ENCODE measurements around the gene ENDOD1. TPM values are rescaled to one million over a fixed set of nuclear protein-coding genes. Genes with fewer than 3 reads are reported as not detected.

The ENDOD1 gene
- total and polyA plus RNA-seq, 4 donors, result 2.2 to 35.6 (median 5.9) TPM

DNA sequence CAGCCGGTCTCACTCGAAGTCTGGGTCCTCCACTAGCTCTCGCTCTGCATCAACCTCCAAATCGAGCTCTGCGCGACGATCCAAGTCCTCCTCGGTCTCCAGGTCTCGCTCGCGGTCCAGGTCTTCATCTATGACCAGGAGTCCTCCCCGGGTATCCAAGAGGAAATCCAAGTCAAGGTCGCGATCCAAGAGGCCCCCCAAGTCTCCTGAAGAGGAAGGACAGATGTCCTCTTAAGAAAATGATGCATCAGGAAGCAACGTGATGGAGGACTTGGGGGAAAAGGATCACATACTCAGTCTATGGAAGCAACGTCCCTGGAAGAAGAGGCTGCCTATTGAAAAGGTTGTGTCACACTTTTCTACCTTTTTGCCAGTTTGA is 21.8 kb upstream of the ENDOD1 start:
- Histone ChIP-seq H3K27me3 (ENCODE audit: control insufficient read depth in 4 of 4, insufficient read depth in 4 of 4, low read length in 3 of 4) (no peaks in the 10 kb centered on the region), H3K36me3 (ENCODE audit: control insufficient read depth in 4 of 4, insufficient read depth in 3 of 4, low read depth in 1 of 4, low read length in 3 of 4) (peaks cover 0 to 2% (median 0%) of the 10 kb centered on the region in 4 donors), H3K9ac (ENCODE audit: low read depth in 1 of 2, low read length in 2 of 2) (peak overlapping the region; percentile 95 to 96), H3K27ac (ENCODE audit: low read depth in 1 of 2, low read length in 2 of 2) (peak overlapping the region; percentile 95 to 97), H3K4me3 (ENCODE audit: low read depth in 1 of 3, low read length in 3 of 3) (peak overlapping the region; percentile 91 to 98 (median 94)), H3K4me1 (ENCODE audit: control insufficient read depth in 4 of 4, insufficient read depth in 4 of 4, low read length in 3 of 4) (peaks cover 0 to 18% (median 13%) of the 10 kb centered on the region in 4 donors), H3K9me3 (ENCODE audit: control insufficient read depth in 4 of 4, low read length in 3 of 4) (no peaks in the 10 kb centered on the region)
- DNase-seq (ENCODE audit: low spot score), result no peak
- TF ChIP-seq GABPA (IDR thresholded peaks at IDR 0.05 in 1 of 2, conservative IDR thresholded peaks at IDR 0.05 in 1 of 2) (no peak), HNF4G (IDR thresholded peaks at IDR 0.05) (no peak), FOXA2 (IDR thresholded peaks at IDR 0.05) (no peak), SP1 (IDR thresholded peaks at IDR 0.05) (no peak), FOXA1 (IDR thresholded peaks at IDR 0.05) (no peak)
- TF ChIP-seq, protein P1, sequence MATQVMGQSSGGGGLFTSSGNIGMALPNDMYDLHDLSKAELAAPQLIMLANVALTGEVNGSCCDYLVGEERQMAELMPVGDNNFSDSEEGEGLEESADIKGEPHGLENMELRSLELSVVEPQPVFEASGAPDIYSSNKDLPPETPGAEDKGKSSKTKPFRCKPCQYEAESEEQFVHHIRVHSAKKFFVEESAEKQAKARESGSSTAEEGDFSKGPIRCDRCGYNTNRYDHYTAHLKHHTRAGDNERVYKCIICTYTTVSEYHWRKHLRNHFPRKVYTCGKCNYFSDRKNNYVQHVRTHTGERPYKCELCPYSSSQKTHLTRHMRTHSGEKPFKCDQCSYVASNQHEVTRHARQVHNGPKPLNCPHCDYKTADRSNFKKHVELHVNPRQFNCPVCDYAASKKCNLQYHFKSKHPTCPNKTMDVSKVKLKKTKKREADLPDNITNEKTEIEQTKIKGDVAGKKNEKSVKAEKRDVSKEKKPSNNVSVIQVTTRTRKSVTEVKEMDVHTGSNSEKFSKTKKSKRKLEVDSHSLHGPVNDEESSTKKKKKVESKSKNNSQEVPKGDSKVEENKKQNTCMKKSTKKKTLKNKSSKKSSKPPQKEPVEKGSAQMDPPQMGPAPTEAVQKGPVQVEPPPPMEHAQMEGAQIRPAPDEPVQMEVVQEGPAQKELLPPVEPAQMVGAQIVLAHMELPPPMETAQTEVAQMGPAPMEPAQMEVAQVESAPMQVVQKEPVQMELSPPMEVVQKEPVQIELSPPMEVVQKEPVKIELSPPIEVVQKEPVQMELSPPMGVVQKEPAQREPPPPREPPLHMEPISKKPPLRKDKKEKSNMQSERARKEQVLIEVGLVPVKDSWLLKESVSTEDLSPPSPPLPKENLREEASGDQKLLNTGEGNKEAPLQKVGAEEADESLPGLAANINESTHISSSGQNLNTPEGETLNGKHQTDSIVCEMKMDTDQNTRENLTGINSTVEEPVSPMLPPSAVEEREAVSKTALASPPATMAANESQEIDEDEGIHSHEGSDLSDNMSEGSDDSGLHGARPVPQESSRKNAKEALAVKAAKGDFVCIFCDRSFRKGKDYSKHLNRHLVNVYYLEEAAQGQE (IDR thresholded peaks at IDR 0.05), result no peak
- under 1% methylated on average over 16 of the region's 16 CpGs for WGBS

DNA sequence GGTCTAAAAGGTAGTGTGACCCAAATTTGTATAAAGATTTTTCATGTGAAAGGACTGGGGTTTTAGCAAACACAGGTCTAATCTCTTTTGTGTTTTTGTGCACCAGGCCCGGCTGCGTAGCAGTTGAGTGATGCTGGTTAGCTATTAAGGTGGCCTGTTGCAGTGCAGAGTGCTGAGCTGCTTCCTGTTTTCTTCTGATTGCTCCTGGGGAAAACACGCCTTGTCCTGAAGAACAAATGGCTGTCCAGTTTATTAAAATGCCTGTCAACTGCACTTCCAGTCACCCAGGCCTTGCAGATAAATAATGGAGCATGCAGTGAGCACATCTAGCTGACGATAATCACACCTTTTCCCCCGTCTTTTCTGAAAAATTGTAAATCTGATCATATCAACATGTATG is 21.1 kb upstream of the ENDOD1 start:
- Histone ChIP-seq H3K27me3 (ENCODE audit: control insufficient read depth in 4 of 4, insufficient read depth in 4 of 4, low read length in 3 of 4) (no peaks in the 10 kb centered on the region), H3K36me3 (ENCODE audit: control insufficient read depth in 4 of 4, insufficient read depth in 3 of 4, low read depth in 1 of 4, low read length in 3 of 4) (peaks cover 0 to 2% (median 0%) of the 10 kb centered on the region in 4 donors), H3K9ac (ENCODE audit: low read depth in 1 of 2, low read length in 2 of 2) (peak overlapping the region; percentile 95 to 96), H3K4me1 (ENCODE audit: control insufficient read depth in 4 of 4, insufficient read depth in 4 of 4, low read length in 3 of 4) (peaks cover 0 to 18% (median 13%) of the 10 kb centered on the region in 4 donors), H3K4me3 (ENCODE audit: low read depth in 1 of 3, low read length in 3 of 3) (peak overlapping the region; percentile 91 to 98 (median 94)), H3K27ac (ENCODE audit: low read depth in 1 of 2, low read length in 2 of 2) (peak overlapping the region; percentile 95 to 97), H3K9me3 (ENCODE audit: control insufficient read depth in 4 of 4, low read length in 3 of 4) (no peaks in the 10 kb centered on the region)
- TF ChIP-seq GABPA (IDR thresholded peaks at IDR 0.05 in 1 of 2, conservative IDR thresholded peaks at IDR 0.05 in 1 of 2) (peak; percentile 11 to 80), TAF1 (conservative IDR thresholded peaks at IDR 0.05) (peak; percentile 96), EGR1 (IDR thresholded peaks at IDR 0.05; ENCODE audit: low read depth in 2 of 2) (no peak), FOXA1 (IDR thresholded peaks at IDR 0.05) (no peak), NR2F2 (IDR thresholded peaks at IDR 0.05) (peak; percentile 31), HNF4G (IDR thresholded peaks at IDR 0.05) (no peak), FOXA2 (IDR thresholded peaks at IDR 0.05) (peak; percentile 58), HNF4A (conservative IDR thresholded peaks at IDR 0.05) (peak; percentile 29 to 38), RXRA (IDR thresholded peaks at IDR 0.05) (peak; percentile 23 to 44), JUND (IDR thresholded peaks at IDR 0.05) (peak in 1 of 2 donors; percentile 34), YY1 (IDR thresholded peaks at IDR 0.05) (peak; percentile 97), RAD21 (IDR thresholded peaks at IDR 0.05) (peak; percentile 34 to 37), SP1 (IDR thresholded peaks at IDR 0.05) (peak; percentile 76)
- TF ChIP-seq, protein P2, sequence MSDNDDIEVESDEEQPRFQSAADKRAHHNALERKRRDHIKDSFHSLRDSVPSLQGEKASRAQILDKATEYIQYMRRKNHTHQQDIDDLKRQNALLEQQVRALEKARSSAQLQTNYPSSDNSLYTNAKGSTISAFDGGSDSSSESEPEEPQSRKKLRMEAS (IDR thresholded peaks at IDR 0.05), result peak; percentile 92
- TF ChIP-seq, protein P1 (IDR thresholded peaks at IDR 0.05), result peak; percentile 89
- TF ChIP-seq, protein P3, sequence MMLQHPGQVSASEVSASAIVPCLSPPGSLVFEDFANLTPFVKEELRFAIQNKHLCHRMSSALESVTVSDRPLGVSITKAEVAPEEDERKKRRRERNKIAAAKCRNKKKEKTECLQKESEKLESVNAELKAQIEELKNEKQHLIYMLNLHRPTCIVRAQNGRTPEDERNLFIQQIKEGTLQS (IDR thresholded peaks at IDR 0.05), result no peak
- TF ChIP-seq, protein P4, sequence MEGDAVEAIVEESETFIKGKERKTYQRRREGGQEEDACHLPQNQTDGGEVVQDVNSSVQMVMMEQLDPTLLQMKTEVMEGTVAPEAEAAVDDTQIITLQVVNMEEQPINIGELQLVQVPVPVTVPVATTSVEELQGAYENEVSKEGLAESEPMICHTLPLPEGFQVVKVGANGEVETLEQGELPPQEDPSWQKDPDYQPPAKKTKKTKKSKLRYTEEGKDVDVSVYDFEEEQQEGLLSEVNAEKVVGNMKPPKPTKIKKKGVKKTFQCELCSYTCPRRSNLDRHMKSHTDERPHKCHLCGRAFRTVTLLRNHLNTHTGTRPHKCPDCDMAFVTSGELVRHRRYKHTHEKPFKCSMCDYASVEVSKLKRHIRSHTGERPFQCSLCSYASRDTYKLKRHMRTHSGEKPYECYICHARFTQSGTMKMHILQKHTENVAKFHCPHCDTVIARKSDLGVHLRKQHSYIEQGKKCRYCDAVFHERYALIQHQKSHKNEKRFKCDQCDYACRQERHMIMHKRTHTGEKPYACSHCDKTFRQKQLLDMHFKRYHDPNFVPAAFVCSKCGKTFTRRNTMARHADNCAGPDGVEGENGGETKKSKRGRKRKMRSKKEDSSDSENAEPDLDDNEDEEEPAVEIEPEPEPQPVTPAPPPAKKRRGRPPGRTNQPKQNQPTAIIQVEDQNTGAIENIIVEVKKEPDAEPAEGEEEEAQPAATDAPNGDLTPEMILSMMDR (IDR thresholded peaks at IDR 0.05; ENCODE audit: low read depth, low read length, missing input control), result no peak
- TF ChIP-seq, protein P5, sequence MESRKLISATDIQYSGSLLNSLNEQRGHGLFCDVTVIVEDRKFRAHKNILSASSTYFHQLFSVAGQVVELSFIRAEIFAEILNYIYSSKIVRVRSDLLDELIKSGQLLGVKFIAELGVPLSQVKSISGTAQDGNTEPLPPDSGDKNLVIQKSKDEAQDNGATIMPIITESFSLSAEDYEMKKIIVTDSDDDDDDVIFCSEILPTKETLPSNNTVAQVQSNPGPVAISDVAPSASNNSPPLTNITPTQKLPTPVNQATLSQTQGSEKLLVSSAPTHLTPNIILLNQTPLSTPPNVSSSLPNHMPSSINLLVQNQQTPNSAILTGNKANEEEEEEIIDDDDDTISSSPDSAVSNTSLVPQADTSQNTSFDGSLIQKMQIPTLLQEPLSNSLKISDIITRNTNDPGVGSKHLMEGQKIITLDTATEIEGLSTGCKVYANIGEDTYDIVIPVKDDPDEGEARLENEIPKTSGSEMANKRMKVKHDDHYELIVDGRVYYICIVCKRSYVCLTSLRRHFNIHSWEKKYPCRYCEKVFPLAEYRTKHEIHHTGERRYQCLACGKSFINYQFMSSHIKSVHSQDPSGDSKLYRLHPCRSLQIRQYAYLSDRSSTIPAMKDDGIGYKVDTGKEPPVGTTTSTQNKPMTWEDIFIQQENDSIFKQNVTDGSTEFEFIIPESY (IDR thresholded peaks at IDR 0.05), result peak; percentile 66
- 2% methylated on average over 5 of the region's 5 CpGs for WGBS
- DNase-seq (ENCODE audit: low spot score), result peak; percentile 78

Measured in liver (tissue), 9 donors.